NCI-H1694 treated with DMSO at 0.1 percent for 48 hours (cell line): ENCODE results near the gene FYCO1.
"Not testable (repeated sequence)": the region's sequence is repeated elsewhere in the genome, so short reads cannot be mapped to it uniquely, and the experiment has no call there.

ENCODE experiments used
- DNase-seq: peaks from one replicate; lab custom pipeline; 2025; lab: John Stamatoyannopoulos, UW

The FYCO1 gene

DNA sequence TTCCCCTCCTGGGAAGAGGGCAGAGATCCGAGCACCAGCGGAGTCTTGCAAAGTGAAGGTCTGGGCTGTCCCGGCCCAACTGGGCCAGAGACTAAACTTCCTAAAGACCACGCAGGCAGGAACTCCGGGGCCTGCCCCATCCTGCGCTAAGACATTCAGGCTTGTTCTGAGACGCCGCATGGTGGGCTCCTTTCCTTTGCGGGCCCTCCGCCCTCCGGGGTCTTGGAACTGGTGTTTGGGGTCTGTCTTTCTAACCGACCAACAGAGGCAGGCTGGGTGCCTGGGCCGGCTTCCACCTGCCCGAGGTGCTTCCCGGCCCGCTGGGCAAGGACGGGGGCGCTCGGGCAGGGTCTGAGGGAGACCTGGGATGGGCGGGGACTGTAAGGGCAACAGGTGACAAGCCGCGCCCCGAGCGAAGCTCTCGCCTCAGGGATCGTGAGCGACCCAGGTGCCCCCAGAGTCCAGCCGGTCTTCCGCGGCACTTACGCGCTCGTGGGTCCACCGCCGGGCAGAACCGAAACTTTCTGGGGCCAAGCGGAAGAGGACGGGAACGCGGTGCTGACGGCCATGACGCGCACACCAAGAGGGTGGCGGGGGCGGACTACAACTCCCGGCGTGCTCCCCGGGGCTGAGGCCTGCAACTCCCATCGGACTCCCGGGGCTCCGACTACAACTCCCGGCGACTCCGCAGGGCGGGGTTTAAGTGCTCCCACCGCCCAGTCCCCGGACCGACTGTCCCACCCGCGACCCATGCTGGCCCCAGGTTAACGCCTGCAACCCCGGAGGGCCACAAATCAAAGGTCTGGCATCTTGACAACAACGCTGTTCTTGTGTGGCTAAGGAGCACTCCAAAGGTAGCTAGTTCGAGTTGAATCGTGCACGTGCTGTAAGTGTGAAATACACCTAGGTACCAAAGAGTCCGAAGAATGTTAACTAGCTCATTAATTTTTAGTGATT is at the start of gene FYCO1:
FYCO1 (minus strand) TSS at position 589 of the 957 bp plus-strand sequence. CDS start 10,914 bp downstream, outside the sequence.
- DNase-seq: peak; percentile 20

DNA sequence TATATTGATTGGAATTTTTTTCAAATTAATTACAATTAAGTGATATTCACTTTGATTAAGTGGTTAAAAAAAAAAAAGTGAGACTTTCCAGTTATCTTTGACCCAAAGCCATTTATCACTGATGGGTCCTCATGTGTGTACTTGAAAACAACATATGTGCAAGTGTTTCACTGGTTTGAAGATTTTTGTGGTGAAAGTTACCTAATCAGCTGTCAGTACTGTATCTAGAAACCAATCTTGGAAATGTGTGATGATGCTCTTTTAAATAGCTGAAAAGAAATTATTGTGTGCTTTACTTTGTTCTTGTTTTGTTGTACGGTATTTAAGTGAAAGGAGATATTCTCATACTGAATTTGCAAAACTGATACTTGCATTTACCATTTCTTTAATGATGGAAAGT is 43.3 kb upstream of the FYCO1 start:
- no peak for DNase-seq

DNA sequence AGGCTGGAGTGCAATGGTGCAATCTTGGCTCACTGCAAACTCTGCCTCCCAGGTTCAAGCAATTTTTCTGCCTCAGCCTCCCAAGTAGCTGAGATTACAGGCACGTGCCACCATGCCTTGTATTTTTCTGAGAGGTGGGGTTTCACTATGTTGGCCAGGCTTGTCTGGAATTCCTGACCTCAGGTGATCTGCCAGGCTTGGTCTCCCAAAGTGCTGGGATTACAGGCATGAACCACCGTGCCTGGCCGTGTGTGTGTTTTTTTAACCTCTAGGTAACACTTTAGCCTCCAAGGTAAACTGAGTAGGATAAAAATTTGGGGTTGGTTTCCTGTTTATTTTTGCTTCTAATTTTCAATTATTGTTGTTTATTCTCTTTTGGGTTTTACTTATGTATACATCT is 42.4 kb upstream of the FYCO1 start:
- DNase-seq: not testable (repeated sequence)

DNA sequence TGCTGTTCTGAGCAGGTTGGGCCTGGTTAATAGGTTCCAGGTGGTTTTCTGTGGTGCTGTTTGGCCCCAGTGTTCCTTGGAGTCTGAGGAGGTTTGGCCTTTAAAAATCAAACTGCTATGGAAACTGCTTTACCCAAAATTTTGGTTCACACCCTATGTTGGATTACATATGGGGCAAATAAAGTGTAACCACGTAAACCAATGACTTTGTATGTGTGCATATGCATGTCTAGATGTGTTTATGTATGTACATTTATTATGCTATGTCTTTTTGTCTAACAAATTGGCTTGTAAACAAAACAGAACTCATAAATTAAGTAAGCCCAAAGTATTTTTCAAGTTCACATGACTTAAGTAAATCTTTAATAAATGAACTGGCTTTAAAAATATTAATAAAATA is 40.6 kb upstream of the FYCO1 start:
- DNase-seq: no peak

DNA sequence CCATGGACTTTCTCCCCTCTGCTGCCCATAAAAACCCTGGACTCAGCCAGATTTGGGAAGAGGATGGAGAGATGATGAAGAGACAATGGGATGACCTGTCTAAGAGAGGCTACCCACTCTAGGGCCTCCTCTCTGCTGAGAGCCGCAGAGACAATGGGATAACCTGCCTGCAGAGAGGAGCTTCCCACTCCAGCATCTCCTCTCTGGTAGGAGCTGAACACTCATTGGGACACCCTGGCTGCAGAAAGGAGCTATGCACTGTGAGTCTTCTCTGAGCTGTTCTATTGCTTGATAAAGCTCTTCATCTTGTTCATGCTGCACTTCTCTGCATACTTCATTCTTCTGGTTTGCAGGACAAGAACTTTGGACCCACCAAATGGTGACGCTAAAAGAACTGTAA is 36.1 kb upstream of the FYCO1 start:
- no peak for DNase-seq

DNA sequence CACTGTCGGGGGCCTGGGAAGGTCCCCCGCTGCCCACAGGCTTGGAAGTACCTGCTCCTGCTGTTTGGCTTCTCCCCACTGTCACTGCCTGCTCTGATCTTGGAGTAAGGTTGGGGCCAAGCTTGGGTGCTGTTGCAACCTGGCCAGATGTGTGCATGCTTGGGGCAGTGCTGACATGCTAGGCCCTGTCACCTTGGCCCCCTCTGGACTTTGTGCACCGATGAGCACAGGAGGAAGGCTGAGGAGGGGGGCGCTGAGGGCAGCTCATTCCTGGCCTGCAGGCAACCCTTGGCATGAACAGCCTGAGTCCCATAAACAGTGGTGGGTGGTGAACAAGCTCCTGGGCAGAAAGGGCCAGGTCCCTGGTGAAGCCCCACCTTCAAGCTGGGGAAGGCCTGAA is 35.6 kb upstream of the FYCO1 start:
- DNase-seq: no peak

DNA sequence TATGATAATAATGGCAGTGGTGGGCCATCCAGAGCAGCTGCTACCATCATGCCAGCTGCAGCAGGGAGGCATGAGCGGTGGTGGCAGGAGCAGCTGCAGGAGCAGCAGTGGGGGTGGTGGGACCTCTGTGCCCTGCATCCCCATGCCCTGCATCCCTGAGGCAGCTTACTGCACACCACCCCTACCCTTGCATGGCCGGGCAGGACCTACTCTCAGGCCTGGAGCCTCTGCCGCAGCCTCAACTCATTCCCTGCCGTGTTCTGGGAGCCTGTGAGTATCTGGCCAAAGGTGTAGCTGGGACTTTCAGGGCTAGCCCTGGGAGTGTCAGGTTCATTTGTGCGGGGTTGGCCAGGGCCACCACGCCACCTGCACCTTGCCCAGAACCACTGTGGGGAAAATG is 35.0 kb upstream of the FYCO1 start:
- no peak for DNase-seq

DNA sequence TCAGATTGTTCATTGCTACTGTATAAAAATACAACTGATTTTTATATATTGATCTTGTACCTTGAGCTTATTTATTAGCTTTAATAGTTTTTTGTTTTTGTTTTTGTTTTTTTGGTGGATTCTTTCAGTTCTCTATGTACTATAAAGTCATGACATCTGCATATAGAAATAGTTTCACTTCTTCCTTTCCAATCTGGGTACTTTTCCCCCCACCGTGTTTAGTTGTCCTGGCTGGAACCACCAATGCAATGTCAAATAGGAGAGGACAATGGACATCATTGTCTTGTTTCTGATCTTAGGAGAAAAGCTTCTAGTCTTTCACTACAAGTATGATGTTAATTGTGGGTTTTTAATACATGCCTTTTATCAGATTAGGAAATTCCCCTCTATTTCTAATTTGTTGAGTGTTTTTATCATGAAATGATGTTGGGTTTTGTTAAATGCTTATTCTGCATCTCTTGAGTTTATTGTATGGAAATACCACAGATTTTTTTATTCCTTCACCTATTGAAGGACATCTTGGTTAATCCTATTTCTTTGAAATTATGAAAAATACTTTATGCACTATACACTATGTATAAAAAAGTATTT is 34.4 kb upstream of the FYCO1 start:
- no peak for DNase-seq

DNA sequence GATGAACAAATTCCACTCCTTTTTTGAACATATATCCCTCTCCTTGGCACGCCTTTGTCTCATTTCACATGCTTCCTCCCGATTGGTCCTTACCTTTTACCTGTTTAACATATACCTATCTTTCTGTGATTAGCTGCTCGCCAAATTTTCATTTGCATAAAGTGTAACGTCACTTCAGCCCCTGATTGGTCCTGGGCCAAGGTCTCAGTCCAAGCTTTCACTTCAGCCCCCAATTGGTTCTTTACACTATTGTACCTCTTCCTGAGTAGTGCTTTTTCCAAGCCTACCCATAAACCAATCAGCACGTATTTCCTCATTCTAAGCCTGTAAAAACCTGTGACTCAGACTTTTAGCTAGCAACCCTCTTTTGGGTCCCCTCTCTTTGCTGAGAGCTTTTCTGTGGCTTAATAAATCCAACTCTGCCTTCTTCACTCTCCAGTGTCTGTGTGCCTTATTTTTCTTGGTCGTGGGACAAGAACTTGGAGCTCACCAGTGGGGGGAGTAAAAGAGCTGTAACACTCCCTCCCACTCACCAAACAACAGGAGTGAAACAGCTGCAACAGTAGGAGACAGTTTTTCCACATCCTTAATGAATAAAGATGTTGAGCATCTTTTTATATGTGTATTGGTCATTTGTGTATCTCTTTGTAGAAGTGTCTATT is 32.2 kb upstream of the FYCO1 start:
- DNase-seq: no peak

DNA sequence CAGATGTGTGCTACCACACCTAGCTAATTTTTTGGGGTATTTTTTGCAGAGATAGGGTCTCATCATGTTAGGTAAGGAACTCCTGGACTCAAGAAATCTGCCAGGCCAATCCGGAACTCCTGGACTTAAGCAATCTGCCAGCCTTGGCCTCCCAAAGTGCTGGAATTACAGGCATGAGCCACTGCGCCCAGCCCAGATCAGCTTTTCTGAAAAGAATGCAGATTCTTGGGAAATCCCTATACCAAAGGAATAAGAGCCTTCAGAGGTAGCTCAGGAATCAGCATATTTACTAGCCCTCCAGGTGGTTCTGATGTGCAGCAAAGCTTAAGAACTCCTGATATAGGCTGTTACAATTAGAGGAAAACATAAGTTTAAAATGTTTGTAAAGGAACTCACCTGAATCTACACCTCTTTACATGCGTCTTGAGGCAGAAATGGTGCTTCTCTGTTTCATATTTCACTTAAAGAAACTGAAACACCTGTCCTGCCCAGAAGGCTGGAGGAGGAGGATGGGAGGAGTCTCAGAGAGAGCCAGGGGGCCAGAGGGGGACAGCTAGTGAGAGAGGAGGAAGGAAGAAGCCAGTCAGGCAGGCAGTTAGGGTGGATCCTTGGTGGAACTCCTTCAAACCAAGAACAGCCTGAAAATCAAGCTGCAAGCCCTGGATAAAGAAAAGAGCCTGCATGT is 31.5 kb upstream of the FYCO1 start, which contains the start of gene XCR1:
XCR1 (minus strand) TSS at position 463 of the 685 bp plus-strand sequence. CDS start 5,536 bp downstream, outside the sequence.
- DNase-seq: no peak

DNA sequence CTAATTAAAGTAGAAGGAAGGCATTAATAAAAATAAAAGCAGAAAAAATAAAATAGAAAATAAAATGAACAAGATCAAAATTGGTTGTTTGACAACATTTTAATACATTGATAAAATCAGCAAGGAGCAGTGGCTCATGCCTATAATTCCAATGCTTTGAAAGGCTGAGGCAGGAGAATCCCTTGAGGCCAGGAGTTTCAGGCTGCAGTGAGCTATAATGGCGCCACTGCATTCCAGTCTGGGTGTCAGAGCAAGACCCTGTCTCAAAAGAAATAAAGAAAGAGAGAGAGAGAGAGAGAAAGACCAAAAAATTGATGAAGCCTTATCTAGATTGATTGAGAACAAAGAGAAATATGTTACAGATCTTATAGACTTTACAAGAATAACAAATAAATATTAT is 29.5 kb upstream of the FYCO1 start:
- DNase-seq: no peak

DNA sequence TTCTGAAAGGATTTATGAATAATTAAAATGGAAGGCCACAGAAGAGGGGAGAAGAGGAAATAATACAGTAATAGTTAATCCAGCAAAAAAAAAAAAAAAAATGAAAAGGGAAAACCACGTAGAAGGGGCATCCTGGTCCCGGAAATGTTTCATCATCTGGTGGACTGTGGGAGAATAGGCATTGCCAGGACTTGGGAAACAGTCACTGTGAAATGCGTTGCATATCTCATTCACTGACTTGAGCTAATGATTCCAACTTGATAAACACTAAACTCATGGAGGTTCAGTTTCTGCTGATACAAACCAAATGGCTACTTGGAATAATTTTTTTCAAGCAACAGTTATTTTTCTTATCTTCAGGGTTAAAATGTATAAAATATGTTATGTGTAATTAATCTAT is 28.5 kb upstream of the FYCO1 start:
- DNase-seq: no peak

DNA sequence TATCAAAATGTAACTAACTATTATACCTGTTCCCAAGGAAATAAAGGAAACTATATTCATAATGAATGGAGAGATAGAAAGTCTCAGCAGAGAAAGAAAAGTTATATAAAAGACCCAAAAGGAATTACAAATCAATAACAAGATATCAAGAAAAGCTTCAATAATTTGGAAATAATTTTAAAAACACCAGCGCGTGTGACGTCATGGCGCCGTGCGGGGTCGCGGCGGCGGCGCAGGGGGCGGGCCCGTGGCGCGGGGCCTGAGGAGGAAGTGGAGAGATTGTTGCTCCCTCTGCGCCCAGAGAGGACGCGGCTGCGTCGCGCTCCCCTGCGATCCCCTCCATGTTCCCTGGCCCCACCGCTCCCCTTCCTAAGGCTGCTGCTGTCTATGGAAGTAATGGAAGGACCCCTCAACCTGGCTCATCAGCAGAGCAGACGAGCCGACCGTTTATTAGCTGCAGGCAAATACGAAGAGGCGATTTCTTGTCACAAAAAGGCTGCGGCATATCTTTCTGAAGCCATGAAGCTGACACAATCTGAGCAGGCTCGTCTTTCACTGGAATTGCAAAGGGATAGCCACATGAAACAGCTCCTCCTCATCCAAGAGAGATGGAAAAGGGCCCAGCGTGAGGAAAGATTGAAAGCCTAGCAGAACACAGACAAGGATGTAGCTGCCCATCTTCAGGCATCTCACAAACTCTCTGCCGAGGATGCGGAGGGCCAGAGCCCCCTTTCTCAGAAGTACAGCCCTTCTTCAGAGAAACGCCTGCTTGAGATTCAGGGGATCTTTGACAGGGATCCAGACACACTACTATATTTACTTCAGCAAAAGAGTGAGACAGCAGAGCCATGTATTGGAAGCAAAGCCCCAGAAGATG is 27.5 kb upstream of the FYCO1 start:
- DNase-seq: no peak

DNA sequence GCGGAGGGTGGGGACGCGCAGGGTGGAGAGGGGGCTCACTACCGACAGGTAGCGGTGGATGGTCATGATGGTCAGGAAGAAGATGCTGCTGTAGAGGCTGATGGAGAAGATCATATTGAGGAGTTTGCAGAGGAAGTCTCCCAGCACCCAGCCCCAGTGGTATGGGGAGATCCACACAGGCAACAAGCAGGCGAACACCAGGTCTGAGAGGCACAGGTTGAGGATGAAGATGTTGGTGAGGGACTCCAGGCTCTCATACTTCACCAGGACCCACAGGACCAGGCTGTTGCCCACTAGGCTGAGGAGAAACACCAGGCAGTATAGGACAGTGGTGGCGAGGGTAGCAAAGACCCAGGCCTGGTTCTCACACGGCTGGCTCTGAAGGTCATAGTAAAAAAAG is 25.9 kb upstream of the FYCO1 start:
- DNase-seq: no peak

DNA sequence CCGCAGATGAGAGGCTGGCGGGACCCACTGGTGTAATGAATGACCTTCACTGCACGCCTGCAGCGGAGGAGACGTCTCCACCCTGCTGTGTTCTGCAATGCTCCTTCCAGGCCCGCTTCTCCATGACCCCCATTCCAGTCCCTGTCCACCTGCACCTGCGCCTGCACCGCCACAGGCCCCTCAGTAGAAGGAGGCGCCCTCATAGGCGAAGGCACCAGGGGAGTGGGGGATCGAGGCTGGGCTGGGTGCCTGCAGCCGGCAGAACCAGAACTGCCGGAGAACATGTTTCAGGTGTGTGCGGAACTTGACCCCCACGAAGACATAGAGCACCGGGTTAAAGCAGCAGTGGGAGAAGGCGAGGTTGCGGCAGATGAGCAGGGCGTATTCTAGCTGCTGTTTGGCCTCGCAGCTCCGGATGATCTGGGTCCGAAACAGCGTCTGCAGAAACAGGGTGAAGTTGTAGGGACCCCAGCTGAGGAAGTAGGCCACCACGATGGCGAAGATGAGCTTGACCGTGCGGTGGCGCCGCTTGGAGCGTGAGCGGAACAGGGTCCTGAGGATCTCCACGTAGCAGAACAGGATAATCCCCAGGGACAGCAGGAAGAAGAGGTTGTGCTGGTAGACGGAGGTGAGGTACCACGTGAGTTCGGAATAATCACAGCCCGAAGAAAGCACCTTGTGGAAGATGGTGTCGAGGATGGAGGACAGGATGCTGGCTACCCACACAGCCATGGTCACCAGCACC is 25.3 kb upstream of the FYCO1 start:
- DNase-seq: no peak

DNA sequence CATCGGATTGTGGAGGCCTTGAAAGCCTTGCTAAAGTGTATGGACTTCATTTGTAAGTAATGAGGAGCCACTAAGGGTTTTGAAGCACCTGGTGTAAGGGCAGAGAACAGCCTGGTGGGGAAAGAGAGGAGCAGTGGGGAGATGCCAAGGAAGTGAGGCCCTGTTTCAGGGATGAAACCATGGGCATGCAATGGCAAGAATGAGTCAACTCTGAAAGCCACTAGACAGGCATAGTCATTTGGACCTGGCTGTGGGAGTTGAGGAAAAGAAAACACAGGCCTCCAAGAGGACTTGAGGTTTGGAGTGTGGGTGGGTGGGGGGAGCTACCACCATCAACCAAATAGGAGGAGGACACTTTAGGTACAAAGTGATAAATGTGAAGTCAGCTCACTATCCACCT is 24.1 kb upstream of the FYCO1 start:
- no peak for DNase-seq

DNA sequence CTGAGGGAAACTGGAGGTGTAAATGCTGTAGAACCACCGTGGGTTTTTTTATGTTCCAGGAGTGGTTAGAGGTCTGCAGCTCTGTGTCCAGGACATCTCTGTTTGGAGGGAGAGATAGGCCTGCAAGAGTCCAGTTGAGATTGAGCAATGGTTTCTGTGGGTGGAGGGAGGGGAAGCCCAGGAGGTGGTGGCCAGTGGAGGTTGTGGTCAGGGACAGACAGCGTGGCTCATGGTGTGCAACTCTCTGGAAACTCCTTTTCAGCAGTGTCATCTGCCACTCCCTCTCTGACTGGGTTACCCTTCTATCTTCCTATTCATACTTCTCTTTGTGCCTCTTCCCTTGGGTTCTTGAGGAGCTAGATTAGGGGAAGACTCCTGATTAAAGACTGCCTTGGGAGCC is 22.1 kb upstream of the FYCO1 start:
- no peak for DNase-seq

DNA sequence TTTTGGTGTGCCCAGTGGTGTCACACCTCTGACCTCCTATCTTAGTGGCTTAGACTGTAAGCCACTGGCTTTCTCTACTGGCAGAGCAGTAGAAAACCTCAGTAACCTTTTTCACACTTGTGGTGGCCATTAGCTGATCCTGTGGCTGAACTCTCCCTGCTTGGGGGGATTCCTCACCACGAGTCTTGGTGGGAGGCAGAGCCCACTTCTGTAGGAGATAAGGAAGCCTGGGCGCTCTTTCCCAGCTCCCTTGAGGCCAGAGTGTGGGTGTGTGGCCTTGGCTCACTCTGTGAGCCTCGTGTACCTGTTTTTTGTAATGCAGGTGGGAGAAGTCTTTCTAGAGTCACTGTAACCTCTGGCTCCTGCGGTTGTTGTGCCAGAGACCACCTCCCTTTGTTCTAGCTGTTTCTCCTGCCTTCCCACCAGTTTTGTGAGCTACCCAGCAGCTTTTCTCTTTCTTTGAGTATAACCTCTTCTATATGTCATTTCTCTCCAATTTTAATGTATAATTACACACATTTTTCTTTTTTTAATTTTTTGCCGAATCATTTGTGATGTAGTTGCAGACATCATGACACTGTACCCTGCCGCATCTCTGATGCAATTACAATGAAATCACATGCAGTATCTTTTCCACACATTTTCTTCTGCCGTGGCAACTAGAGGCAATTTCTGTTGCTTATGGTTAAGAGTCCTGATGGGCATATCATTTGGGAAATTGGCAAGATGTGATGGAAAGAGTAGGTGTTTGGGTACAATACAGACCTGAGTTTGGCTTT is 17.9 kb upstream of the FYCO1 start:
- DNase-seq: no peak

DNA sequence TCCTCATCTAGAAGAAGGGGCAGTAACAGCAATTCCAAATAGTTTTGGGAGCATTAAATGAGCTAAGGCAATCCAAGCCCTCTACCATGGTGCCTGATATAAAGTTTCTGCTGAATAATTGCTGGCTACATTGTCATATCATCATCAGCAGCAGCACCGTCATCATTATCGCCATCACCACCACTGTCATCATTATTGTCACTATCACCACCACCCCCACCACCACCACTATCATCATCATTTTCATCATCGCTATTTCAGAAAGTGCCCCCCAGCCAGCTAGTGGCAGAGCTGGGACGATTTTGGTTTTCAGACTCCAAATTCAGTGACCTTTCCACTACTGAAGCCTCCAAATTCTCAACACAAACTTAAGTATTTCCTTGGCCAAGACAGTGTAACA is 16.6 kb upstream of the FYCO1 start:
- DNase-seq: no peak
